H1 (cell line): ENCODE results near the gene CASP9. TPM values are rescaled to one million over a fixed set of nuclear protein-coding genes. Genes with fewer than 3 reads are reported as not detected.

Experiments
- CHD7 ChIP-seq: fragments of 300-600 bp; sonication (generic); IDR thresholded peaks from 2 replicates; pipeline ENCODE4 v1.7.1; 2012; ENCODE audit warnings: low read length, moderate library complexity, mild to moderate bottlenecking, inconsistent platforms; ENCODE audit not compliant: insufficient replicate concordance
- polyA plus RNA-seq, 7 experiments: library from polyadenylated mRNA; depleted of rRNA in 3 of 7; stranded (reverse) in 5 of 7; unstranded in 2 of 7; fragments of >200 nt in 5 of 7; fragments of 200-250 nt in 2 of 7; gene quantifications; 1 replicate in 5 of 7; 2 replicates in 1 of 7; 4 replicates in 1 of 7; pipeline versions ENCODE4 v1.2.1 to v1.2.3, GENCODE V29; 2011 to 2013; ENCODE audit warnings: missing spikeins in 2 of 7, mixed read lengths in 2 of 7
- total RNA-seq: library from RNA; stranded (reverse); fragmentation: NEBNext Ultra II Directional; extraction: Animal tissue kit (Norgen Biotek cat#: 25700); gene quantifications from 2 replicates; pipeline ENCODE4 v1.2.1, GENCODE V29; 2021

The CASP9 gene
- total and polyA plus RNA-seq, 2 of the 8 experiments (the other 6 are each of a cell fraction or from before 2014, with no cell fraction given), result 14.8 to 36.3 TPM

DNA sequence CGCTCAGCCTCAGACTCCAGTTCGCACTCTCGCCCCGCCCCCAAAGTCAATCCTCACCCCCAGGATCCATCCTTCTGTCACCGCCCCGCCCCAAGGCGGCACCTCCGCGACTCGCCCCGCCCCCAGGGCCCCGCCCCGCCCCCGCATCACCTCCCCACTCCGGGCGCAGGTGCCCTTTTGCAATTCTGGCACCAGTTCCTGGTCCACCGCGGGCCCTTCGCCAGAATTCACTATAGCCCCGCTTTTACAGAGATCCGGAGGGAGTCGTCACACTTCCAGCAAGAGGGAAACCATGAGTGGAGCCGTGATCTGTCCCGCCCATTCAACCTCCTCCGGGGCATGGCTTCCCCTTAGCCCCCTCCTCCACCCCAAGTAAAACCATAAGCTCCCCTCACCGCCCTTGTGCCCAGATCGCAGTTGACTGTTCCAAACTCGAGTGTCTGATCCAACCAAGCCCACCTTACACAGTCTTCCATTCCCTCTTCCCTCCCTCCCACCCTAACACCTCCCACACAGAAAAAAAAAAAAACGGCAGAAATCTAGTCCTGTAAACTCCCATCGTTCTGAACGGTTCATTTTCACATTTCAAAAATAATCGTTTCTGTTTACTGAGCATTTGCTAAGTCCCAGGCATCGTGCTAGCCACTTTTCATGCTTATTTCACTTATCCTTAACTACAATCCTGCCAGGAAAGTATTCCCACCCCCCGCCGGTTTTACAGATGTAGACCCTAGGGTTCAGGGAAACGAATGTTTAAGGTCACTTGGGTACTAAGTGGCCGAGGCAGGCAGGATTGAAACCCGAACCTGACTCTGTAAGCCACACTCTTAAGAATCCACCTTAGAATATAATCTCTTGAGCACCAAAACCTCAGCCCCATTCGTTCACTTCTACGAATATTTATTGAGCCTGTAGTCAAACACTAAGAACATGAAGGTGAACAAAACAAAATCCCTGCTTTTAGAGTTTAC is 1.3 kb upstream of the CASP9 start (continued):
- no peak for TF ChIP-seq CHD7
